HG03159 (cell line): ENCODE data around the gene GATA3.
A peak's percentile ranks its signal among the peaks of the same experiment; 100 is the strongest.

Source experiments
- ATAC-seq: cut with Tn5 transposase; IDR thresholded peaks from one replicate; pipeline ENCODE4 v1.9.1; 2021; ENCODE audit warnings: mild to moderate bottlenecking, moderate library complexity; ENCODE audit not compliant: unreplicated experiment

Gene GATA3

GRCh38 chr10:8088504-8088903 lies 34.0 kb downstream of the GATA3 start:
- peak; percentile 82 for ATAC-seq

GRCh38 chr10:8092428-8092827 lies 37.9 kb downstream of the GATA3 start:
- no peak for ATAC-seq

GRCh38 chr10:8095959-8096358 lies 41.5 kb downstream of the GATA3 start:
- no peak for ATAC-seq

- ATAC-seq, result no peak
Observed at GRCh38 chr10:8096931-8097330, 42.4 kb downstream of the GATA3 start.

GRCh38 chr10:8100366-8100765 lies 45.9 kb downstream of the GATA3 start:
- ATAC-seq, result no peak

- ATAC-seq, result peak; percentile 52
Observed at GRCh38 chr10:8102708-8103401, 48.4 kb downstream of the GATA3 start.

- no peak for ATAC-seq
Observed at GRCh38 chr10:8103543-8103942, 49.1 kb downstream of the GATA3 start.

GRCh38 chr10:8104005-8104404 lies 49.5 kb downstream of the GATA3 start:
- no peak for ATAC-seq

- ATAC-seq, result no peak
Observed at GRCh38 chr10:8104721-8105120, 50.2 kb downstream of the GATA3 start.

- ATAC-seq, result no peak
Observed at GRCh38 chr10:8105932-8106331, 51.4 kb downstream of the GATA3 start.

GRCh38 chr10:8112230-8112905 lies 57.9 kb downstream of the GATA3 start:
- ATAC-seq, result no peak

- ATAC-seq, result no peak
Observed at GRCh38 chr10:8112942-8113442, 58.5 kb downstream of the GATA3 start.

- ATAC-seq, result no peak
Observed at GRCh38 chr10:8113616-8114015, 59.1 kb downstream of the GATA3 start.

- ATAC-seq, result no peak
Observed at GRCh38 chr10:8114741-8115617, 60.5 kb downstream of the GATA3 start.

- ATAC-seq, result no peak
Observed at GRCh38 chr10:8115618-8115980, 61.1 kb downstream of the GATA3 start.

- ATAC-seq, result no peak
Observed at GRCh38 chr10:8116474-8116873, 62.0 kb downstream of the GATA3 start.

GRCh38 chr10:8116926-8117493 lies 62.5 kb downstream of the GATA3 start:
- no peak for ATAC-seq

- ATAC-seq, result no peak
Observed at GRCh38 chr10:8121201-8121890, 66.9 kb downstream of the GATA3 start.

GRCh38 chr10:8122611-8123369 lies 68.3 kb downstream of the GATA3 start:
- no peak for ATAC-seq

GRCh38 chr10:8124436-8124835 lies 69.9 kb downstream of the GATA3 start:
- no peak for ATAC-seq
